ENCODE data around the gene PLXNA4.

GRCh38 chr7:132185150-132185549 is 391.1 kb downstream of the PLXNA4 start:
- no peak for TF ChIP-seq CTCF (IDR thresholded peaks at IDR 0.05)
- TF ChIP-seq POLR2A (IDR thresholded peaks at IDR 0.05): no peak
